GM23338 (cell line): ENCODE results near the gene FAM98A. TPM values are rescaled to one million over a fixed set of nuclear protein-coding genes. Genes with fewer than 3 reads are reported as not detected.

ENCODE experiments used
- ATAC-seq: fragments of 200-7000 bp; cut with Tn5 transposase; 3 replicates; pipeline ENCODE4 v1.9.1; 2020
- DNase-seq: peaks from one replicate; pipeline ENCODE4 v3.0.0-alpha.2; 2015; ENCODE audit warnings: low spot score
- H2AFZ ChIP-seq: fragments of 200-600 bp; sonication (generic); 2 replicates; pipeline ENCODE4 v1.8.0; 2016; ENCODE audit warnings: antibody characterized with exemption, mild to moderate bottlenecking, moderate library complexity
- H3F3A ChIP-seq: fragments of 200-600 bp; sonication (generic); replicated peaks from 2 replicates; pipeline ENCODE4 v1.8.0; 2017; ENCODE audit warnings: antibody characterized with exemption, mixed run types, low read depth
- H3K27ac ChIP-seq: fragments of 200-600 bp; sonication (generic); 2 replicates; pipeline ENCODE4 v1.6.1; 2016; ENCODE audit warnings: low read depth
- H3K27me3 ChIP-seq: fragments of 200-600 bp; sonication (generic); 2 replicates; pipeline ENCODE4 v1.8.0; 2016; ENCODE audit warnings: mild to moderate bottlenecking, mixed run types, moderate library complexity; ENCODE audit not compliant: insufficient read depth
- H3K36me3 ChIP-seq: fragments of 200-600 bp; sonication (generic); 2 replicates; pipeline ENCODE4 v1.8.0; 2016; ENCODE audit warnings: mild to moderate bottlenecking; ENCODE audit not compliant: insufficient read depth
- H3K4me1 ChIP-seq: fragments of 200-600 bp; sonication (generic); 2 replicates; pipeline ENCODE4 v1.8.0; 2016; ENCODE audit warnings: mild to moderate bottlenecking, moderate library complexity; ENCODE audit not compliant: insufficient read depth
- H3K4me2 ChIP-seq: fragments of 200-600 bp; sonication (generic); 2 replicates; pipeline ENCODE4 v1.7.1; 2017; ENCODE audit warnings: mixed run types
- H3K4me3 ChIP-seq: fragments of 200-600 bp; sonication (generic); 2 replicates; pipeline ENCODE4 v1.6.1; 2016; ENCODE audit warnings: mixed run types
- H3K79me2 ChIP-seq: fragments of 200-600 bp; sonication (generic); replicated peaks from 2 replicates; pipeline ENCODE4 v1.8.0; 2017; ENCODE audit warnings: mild to moderate bottlenecking; ENCODE audit not compliant: insufficient read depth
- H3K9me2 ChIP-seq: fragments of 200-600 bp; sonication (generic); 2 replicates; pipeline ENCODE4 v1.8.0; 2017; ENCODE audit not compliant: insufficient read depth
- H4K20me1 ChIP-seq: fragments of 200-600 bp; sonication (generic); replicated peaks from 2 replicates; pipeline ENCODE4 v1.8.0; 2017; ENCODE audit warnings: mild to moderate bottlenecking; ENCODE audit not compliant: insufficient read depth
- H3K27ac Mint-ChIP-seq: 2 replicates; pipeline ENCODE4 v1.8.0; 2020; ENCODE audit warnings: inconsistent platforms, mild to moderate bottlenecking, moderate library complexity, mixed read lengths
- H3K27me3 Mint-ChIP-seq: 3 replicates; pipeline ENCODE4 v1.8.0; 2022; ENCODE audit warnings: low read depth, mild to moderate bottlenecking, moderate library complexity, mixed read lengths, inconsistent platforms; ENCODE audit not compliant: insufficient read depth, poor library complexity
- H3K36me3 Mint-ChIP-seq: 3 replicates; pipeline ENCODE4 v1.8.0; 2021; ENCODE audit warnings: low read depth, mild to moderate bottlenecking, inconsistent platforms, moderate library complexity, mixed read lengths
- H3K4me1 Mint-ChIP-seq: 3 replicates; pipeline ENCODE4 v1.8.0; 2020; ENCODE audit warnings: mild to moderate bottlenecking, inconsistent platforms, mixed read lengths
- H3K4me3 Mint-ChIP-seq: 3 replicates; pipeline ENCODE4 v1.8.0; 2021; ENCODE audit warnings: moderate library complexity, mild to moderate bottlenecking, inconsistent platforms, mixed read lengths
- H3K9me3 Mint-ChIP-seq: 3 replicates; pipeline ENCODE4 v1.8.0; 2020; ENCODE audit warnings: moderate library complexity, mild to moderate bottlenecking, inconsistent platforms, mixed read lengths
- CREB1 ChIP-seq: fragments of 250-450 bp; sonication (Bioruptor Pico); IDR thresholded peaks from 2 replicates; pipeline ENCODE4 v1.5.0; 2020; ENCODE audit warnings: low read depth, mild to moderate bottlenecking, moderate library complexity
- CTCF ChIP-seq, 2 experiments: fragments of 200-600 bp in 1 of 2; sonication (generic) in 1 of 2; conservative IDR thresholded peaks; 2 replicates each; pipeline versions ENCODE4 v1.5.1 to v1.6.1; 2016 to 2017; ENCODE audit warnings: antibody characterized with exemption in 2 of 2, low read depth in 2 of 2, mild to moderate bottlenecking in 2 of 2, moderate library complexity in 1 of 2
- ETS1 ChIP-seq: IDR thresholded peaks from 2 replicates; pipeline ENCODE4 v1.6.1; 2016; ENCODE audit warnings: antibody characterized with exemption
- EZH2 ChIP-seq: fragments of 200-600 bp; sonication (generic); IDR thresholded peaks from one replicate; pipeline ENCODE4 v1.8.0; 2017; ENCODE audit warnings: antibody characterized with exemption, mild to moderate bottlenecking, low read depth; ENCODE audit not compliant: unreplicated experiment
- EZH2phosphoT487 ChIP-seq: fragments of 200-600 bp; sonication (generic); IDR thresholded peaks from one replicate; pipeline ENCODE4 v1.8.1; 2018; ENCODE audit warnings: antibody characterized with exemption; ENCODE audit not compliant: unreplicated experiment
- JUNB ChIP-seq: IDR thresholded peaks from one replicate; pipeline ENCODE4 v1.6.1; 2016; ENCODE audit warnings: antibody characterized with exemption; ENCODE audit not compliant: unreplicated experiment
- NANOG ChIP-seq: IDR thresholded peaks from 2 replicates; pipeline ENCODE4 v1.6.1; 2016; ENCODE audit warnings: antibody characterized with exemption, borderline replicate concordance
- POLR2AphosphoS5 ChIP-seq: IDR thresholded peaks from 2 replicates; pipeline ENCODE4 v1.6.1; 2016; ENCODE audit warnings: antibody characterized with exemption, low read depth
- REST ChIP-seq: IDR thresholded peaks from one replicate; pipeline ENCODE4 v1.6.1; 2018; ENCODE audit warnings: antibody characterized with exemption; ENCODE audit not compliant: unreplicated experiment
- STAT1 ChIP-seq: IDR thresholded peaks from one replicate; pipeline ENCODE4 v1.6.1; 2016; ENCODE audit warnings: antibody characterized with exemption; ENCODE audit not compliant: unreplicated experiment
- ZNF114 ChIP-seq: fragments of 250-450 bp; sonication (Bioruptor Pico); IDR thresholded peaks from 2 replicates; pipeline ENCODE4 v1.5.0; 2020; ENCODE audit warnings: mild to moderate bottlenecking, moderate library complexity
- ZNF331 ChIP-seq: fragments of 250-450 bp; sonication (Bioruptor Pico); IDR thresholded peaks from 2 replicates; pipeline ENCODE4 v1.5.0; 2020; ENCODE audit warnings: low read depth, mild to moderate bottlenecking, moderate library complexity
- ZNF462 ChIP-seq: fragments of 250-450 bp; sonication (Bioruptor Pico); IDR thresholded peaks from 2 replicates; pipeline ENCODE4 v1.5.0; 2020; ENCODE audit warnings: mild to moderate bottlenecking, moderate library complexity
- polyA plus RNA-seq: library from polyadenylated mRNA; unstranded; fragments of >200 nt; fragmentation: Nextera tagmentation; extraction: Ambion mirVana; gene quantifications from 2 replicates; pipeline ENCODE4 v1.2.1, GENCODE V29; 2016
- total RNA-seq: library from RNA; depleted of rRNA; stranded (reverse); fragments of >200 nt; shearing (Covaris generic); gene quantifications from 2 replicates; pipeline ENCODE4 v1.2.3, GENCODE V29; 2014

The FAM98A gene
- total and polyA plus RNA-seq, 2 experiments from 2014 or later, result 68.6 to 149 TPM

- Histone ChIP-seq H3K27ac (no peak overlapping the region), H3K36me3 (no peaks in the 10 kb centered on the region), H3K4me1 (no peaks in the 10 kb centered on the region), H3K4me3 (no peak overlapping the region), H3K4me2 (no peak overlapping the region), H3K9me2 (peaks cover 4% of the 10 kb centered on the region; the same call in 1 of the 2 replicates), H2AFZ (no peak overlapping the region), H3K79me2 (no peaks in the 10 kb centered on the region), H4K20me1 (no peaks in the 10 kb centered on the region), H3F3A (no peaks in the 10 kb centered on the region), H3K27me3 (no peaks in the 10 kb centered on the region)
- Mint-ChIP-seq H3K4me3 (no peak overlapping the region), H3K9me3 (peaks cover 5% of the 10 kb centered on the region), H3K36me3 (peaks cover 20% of the 10 kb centered on the region), H3K27ac (no peak overlapping the region), H3K4me1 (no peaks in the 10 kb centered on the region), H3K27me3 (no peaks in the 10 kb centered on the region)
- TF ChIP-seq ZNF114 (CRISPR knock-in tag) (no peak), CTCF (conservative IDR thresholded peaks at IDR 0.05; ENCODE audit: low read depth in 2 of 2) (no peak), NANOG (no peak), ZNF331 (CRISPR knock-in tag) (no peak), REST (no peak), STAT1 (no peak), EZH2 (no peak), ETS1 (no peak), CREB1 (CRISPR knock-in tag) (no peak), EZH2phosphoT487 (no peak), JUNB (no peak), POLR2AphosphoS5 (no peak), ZNF462 (CRISPR knock-in tag) (no peak)
- no peak for DNase-seq
- no peak for ATAC-seq
Measured at GRCh38 chr2:33645861-33646260, 46.8 kb upstream of the FAM98A start.
